SJCRH30 (cell line): Measurements from ENCODE around the gene C6orf89. TPM values are rescaled to one million over a fixed set of nuclear protein-coding genes. Genes with fewer than 3 reads are reported as not detected.

Source experiments
- DNase-seq, 2 experiments: peaks; one replicate each; pipeline ENCODE4 v3.0.0-alpha.2; 2015 to 2020
- H3K27ac ChIP-seq: fragments of 250-450 bp; sonication (Bioruptor Pico); 2 replicates; pipeline ENCODE4 v1.5.1; 2020; ENCODE audit warnings: mild to moderate bottlenecking, moderate library complexity
- H3K27me3 ChIP-seq: fragments of 250-450 bp; sonication (Bioruptor Pico); 2 replicates; pipeline ENCODE4 v1.5.1; 2020; ENCODE audit warnings: mild to moderate bottlenecking, moderate library complexity
- H3K36me3 ChIP-seq: fragments of 250-450 bp; sonication (Bioruptor Pico); 2 replicates; pipeline ENCODE4 v1.5.1; 2020; ENCODE audit warnings: mild to moderate bottlenecking, moderate library complexity
- H3K4me1 ChIP-seq: fragments of 250-450 bp; sonication (Bioruptor Pico); 2 replicates; pipeline ENCODE4 v1.5.1; 2020; ENCODE audit warnings: mild to moderate bottlenecking, moderate library complexity
- H3K4me3 ChIP-seq: fragments of 250-450 bp; sonication (Bioruptor Pico); 2 replicates; pipeline ENCODE4 v1.5.1; 2020; ENCODE audit warnings: mild to moderate bottlenecking, moderate library complexity
- H3K9me3 ChIP-seq: fragments of 250-450 bp; sonication (Bioruptor Pico); replicated peaks from 2 replicates; pipeline ENCODE4 v1.5.1; 2020; ENCODE audit warnings: mild to moderate bottlenecking, moderate library complexity
- total RNA-seq: library from RNA; depleted of rRNA; stranded (reverse); fragments of >200 nt; shearing (Covaris generic); gene quantifications from 2 replicates; pipeline ENCODE4 v1.2.3, GENCODE V29; 2014

C6orf89 gene
- total RNA-seq, 1 experiment from 2014 or later, result 17.0 TPM

GRCh38 chr6:36949636-36950035 is 63.9 kb downstream of the C6orf89 start:
- Histone ChIP-seq H3K36me3 (no peaks in the 10 kb centered on the region), H3K27me3 (no peaks in the 10 kb centered on the region), H3K4me1 (no peaks in the 10 kb centered on the region), H3K4me3 (no peak overlapping the region), H3K27ac (no peak overlapping the region), H3K9me3 (no peaks in the 10 kb centered on the region)
- DNase-seq, result no peak

DNA sequence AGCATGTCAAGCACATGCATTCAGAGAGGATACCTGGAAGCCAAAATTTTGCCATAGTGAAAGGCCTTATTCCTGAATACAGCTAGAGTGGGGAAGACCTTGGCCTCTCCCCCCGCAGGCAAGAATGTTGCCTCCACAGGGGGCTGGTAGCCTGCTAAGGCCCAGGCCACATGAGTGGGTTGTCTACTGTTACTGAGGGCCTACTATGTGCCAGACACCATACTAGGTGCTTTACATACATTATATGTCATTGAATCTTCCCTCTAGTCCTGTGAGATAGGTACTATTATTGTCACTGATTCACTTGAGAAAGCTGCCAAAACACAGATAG is 68.1 kb downstream of the C6orf89 start:
- DNase-seq, result no peak
- H3K4me3 ChIP-seq, result no peak overlapping the region
- no peaks in the 10 kb centered on the region for H3K36me3 ChIP-seq
- H3K27ac ChIP-seq, result no peak overlapping the region
- H3K4me1 ChIP-seq, result no peaks in the 10 kb centered on the region
- H3K9me3 ChIP-seq, result no peaks in the 10 kb centered on the region
- no peaks in the 10 kb centered on the region for H3K27me3 ChIP-seq

DNA sequence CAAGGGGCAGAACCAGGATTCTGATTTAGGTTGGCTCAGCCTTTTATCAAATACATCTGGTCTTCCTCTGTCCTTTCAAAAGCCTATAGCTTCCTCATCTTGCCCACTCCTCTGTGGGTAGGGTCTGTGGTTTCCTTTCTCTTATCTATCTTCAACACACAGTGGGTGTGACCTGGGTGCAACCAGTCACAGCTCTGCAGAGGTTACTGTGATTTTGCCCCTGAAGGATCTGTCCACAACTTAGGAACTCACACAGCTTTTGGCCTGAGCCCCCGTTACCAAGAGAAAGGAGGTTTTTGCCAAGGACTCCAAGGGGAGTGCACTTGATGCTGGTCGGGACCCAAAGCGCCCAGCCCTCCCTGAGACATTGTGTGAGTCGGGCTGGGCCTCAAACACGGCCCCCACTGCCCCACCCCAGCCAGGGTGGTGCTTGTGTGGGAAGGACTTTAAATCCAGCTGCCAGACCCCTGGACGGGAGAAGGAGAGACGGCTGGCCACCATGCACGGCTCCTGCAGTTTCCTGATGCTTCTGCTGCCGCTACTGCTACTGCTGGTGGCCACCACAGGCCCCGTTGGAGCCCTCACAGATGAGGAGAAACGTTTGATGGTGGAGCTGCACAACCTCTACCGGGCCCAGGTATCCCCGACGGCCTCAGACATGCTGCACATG is 68.6 kb downstream of the C6orf89 start, which contains the start of gene PI16:
Gene PI16 (plus strand): TSS at position 477 of the 670 bp plus-strand sequence. CDS start 23 bp downstream, at position 500.
- DNase-seq, result no peak

DNA sequence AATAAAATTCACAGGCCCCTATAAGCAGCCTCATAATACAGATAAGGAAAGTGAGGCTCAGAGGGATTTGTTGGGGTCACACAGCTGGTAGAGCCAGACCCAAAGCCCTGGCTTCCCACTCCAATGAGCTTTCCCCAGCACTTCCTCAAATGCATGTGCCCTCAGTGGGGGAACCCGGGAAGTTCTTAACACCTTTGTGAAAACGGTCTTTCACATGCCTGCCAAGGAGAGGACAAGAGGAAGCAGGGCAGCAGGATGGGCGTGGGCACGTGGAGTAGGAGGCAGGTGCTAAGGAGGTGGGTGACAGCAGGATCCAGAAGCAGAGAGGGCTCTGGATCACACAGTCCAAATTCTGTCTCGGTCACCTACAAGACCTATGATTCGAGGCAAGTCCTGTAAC is 69.4 kb downstream of the C6orf89 start:
- Histone ChIP-seq H3K36me3 (no peaks in the 10 kb centered on the region), H3K4me1 (no peaks in the 10 kb centered on the region), H3K27ac (no peak overlapping the region), H3K27me3 (no peaks in the 10 kb centered on the region), H3K4me3 (no peak overlapping the region), H3K9me3 (no peaks in the 10 kb centered on the region)
- no peak for DNase-seq

More for the DNA sequence above, 68.6 kb downstream of the C6orf89 start, which contains the start of gene PI16:
- H3K4me3 ChIP-seq, result no peak within 1 kb of the TSS
- no peaks in the 10 kb centered on the region for H3K4me1 ChIP-seq
- no peaks in the 10 kb centered on the region for H3K9me3 ChIP-seq
- no peaks in the 10 kb centered on the region for H3K27me3 ChIP-seq
- no peaks in the 10 kb centered on the region for H3K36me3 ChIP-seq
- no peak within 1 kb of the TSS for H3K27ac ChIP-seq

DNA sequence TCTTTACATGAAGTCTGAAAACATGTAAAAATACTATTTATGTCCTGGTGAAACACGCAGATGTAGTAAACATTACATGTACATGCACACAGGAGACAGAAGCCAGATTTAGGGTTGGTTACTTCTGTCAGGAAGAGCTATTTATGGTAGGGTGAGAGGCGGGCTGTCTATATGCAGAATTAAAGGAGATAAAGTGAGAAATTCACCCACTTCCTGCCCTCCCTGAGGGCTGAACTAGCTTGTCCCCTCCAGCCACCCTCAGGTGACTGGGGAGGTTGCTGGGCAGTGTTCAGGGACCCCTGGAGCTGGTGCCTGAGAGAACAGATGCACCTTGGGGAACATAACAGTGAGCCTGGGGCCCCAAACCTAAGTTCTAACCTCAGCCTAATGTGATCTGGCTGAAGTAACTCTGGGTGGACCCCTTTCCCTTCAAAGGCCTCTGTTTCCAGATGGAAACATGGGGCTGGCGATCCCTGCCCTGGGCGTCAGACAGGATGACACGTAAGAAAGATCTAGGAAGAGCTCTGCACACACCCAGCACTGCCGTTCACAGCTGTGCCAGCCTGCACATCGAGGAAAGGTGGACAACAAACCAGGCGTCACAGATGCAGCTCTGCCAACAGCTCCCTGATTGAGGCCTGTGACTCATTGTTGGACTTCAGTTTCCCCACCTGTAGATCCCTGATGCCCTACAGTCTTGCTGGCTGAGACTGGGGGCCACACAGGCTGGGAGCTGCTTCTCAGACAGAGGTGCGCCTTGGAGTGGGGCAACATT is 70.1 kb downstream of the C6orf89 start:
- H3K27ac ChIP-seq, result no peak overlapping the region
- H3K36me3 ChIP-seq, result no peaks in the 10 kb centered on the region
- no peaks in the 10 kb centered on the region for H3K4me1 ChIP-seq
- H3K4me3 ChIP-seq, result no peak overlapping the region
- H3K27me3 ChIP-seq, result no peaks in the 10 kb centered on the region
- no peak for DNase-seq
- H3K9me3 ChIP-seq, result no peaks in the 10 kb centered on the region

- H3K9me3 ChIP-seq, result no peaks in the 10 kb centered on the region
- H3K36me3 ChIP-seq, result no peaks in the 10 kb centered on the region
- H3K4me1 ChIP-seq, result no peaks in the 10 kb centered on the region
- no peak for DNase-seq
- no peak overlapping the region for H3K4me3 ChIP-seq
- no peak overlapping the region for H3K27ac ChIP-seq
- no peaks in the 10 kb centered on the region for H3K27me3 ChIP-seq
These were observed 70.7 kb downstream of the C6orf89 start for GRCh38 chr6:36956446-36956820.

DNA sequence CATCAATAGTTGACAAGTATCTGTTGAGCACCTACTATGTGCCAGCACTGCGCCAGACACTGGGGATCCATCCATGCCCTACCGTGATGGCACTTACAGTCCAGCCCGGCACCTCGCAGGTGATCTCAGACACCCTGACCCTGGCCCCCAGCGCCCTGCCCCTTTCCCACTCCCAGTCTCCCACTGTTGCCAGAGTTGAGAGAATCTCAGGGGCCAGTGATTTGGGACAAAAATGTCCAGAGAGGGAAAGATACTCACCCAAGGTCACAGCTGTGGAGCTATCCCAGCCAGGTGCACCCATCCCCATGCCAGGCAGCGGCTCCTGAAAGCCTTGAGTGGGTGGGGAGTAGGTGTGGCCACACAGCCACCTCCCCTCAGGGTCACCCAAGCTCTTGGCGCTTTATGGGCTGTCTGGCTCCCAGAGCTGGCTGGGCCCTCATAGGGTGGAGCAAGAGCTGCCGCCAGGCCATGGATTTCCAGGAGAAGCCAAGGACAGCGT is 72.1 kb downstream of the C6orf89 start:
- Histone ChIP-seq H3K27me3 (no peaks in the 10 kb centered on the region), H3K9me3 (no peaks in the 10 kb centered on the region), H3K4me3 (no peak overlapping the region), H3K36me3 (no peaks in the 10 kb centered on the region), H3K4me1 (no peaks in the 10 kb centered on the region; the same call in 1 of the 2 replicates), H3K27ac (no peak overlapping the region)
- DNase-seq, result no peak

DNA sequence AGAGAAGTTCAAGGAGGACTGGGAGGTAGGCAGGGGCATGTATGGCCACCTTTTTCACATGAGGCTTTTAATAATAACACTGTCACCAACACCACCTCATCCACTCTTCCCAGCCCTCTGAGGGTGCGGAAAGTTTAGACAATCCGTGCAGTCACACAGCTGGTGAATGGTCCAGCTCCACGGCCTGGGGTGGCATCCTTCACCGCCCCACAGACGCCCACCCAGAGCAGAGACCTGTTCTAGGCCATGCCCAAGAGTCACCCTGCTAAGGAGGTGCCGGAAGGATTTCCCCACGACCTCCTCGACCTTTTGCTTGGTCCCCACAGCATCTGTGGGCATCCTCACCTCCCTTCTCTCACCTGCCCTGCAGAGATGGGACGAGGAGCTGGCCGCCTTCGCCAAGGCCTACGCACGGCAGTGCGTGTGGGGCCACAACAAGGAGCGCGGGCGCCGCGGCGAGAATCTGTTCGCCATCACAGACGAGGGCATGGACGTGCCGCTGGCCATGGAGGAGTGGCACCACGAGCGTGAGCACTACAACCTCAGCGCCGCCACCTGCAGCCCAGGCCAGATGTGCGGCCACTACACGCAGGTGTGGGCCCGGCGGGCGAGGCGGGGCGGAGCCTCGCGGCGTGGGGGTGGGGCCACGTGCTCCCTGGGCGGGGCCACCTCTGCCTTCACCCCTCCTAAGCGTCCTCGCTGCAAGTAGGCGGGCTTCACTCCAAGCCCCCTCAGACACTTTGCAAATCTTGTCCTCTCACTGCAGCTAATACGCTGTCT is 73.2 kb downstream of the C6orf89 start:
- Histone ChIP-seq H3K27ac (no peak overlapping the region), H3K27me3 (no peaks in the 10 kb centered on the region)
- DNase-seq, result no peak

GRCh38 chr6:36959555-36960250 is 74.0 kb downstream of the C6orf89 start:
- no peaks in the 10 kb centered on the region for H3K9me3 ChIP-seq
- DNase-seq, result no peak
- no peak overlapping the region for H3K4me3 ChIP-seq
- no peaks in the 10 kb centered on the region for H3K36me3 ChIP-seq
- no peaks in the 10 kb centered on the region for H3K27me3 ChIP-seq
- peaks cover 9% of the 10 kb centered on the region; the same call in 1 of the 2 replicates for H3K4me1 ChIP-seq
- no peak overlapping the region for H3K27ac ChIP-seq

More for the DNA sequence above, 73.2 kb downstream of the C6orf89 start:
- Histone ChIP-seq H3K9me3 (no peaks in the 10 kb centered on the region), H3K36me3 (no peaks in the 10 kb centered on the region), H3K4me3 (no peak overlapping the region), H3K4me1 (peaks cover 6% of the 10 kb centered on the region; the same call in 1 of the 2 replicates)

- H3K9me3 ChIP-seq, result no peaks in the 10 kb centered on the region
- H3K4me1 ChIP-seq, result peaks cover 9% of the 10 kb centered on the region; the same call in 1 of the 2 replicates
- no peak overlapping the region for H3K27ac ChIP-seq
- H3K4me3 ChIP-seq, result no peak overlapping the region
- no peak for DNase-seq
- no peaks in the 10 kb centered on the region for H3K36me3 ChIP-seq
- H3K27me3 ChIP-seq, result no peaks in the 10 kb centered on the region
These were observed 76.0 kb downstream of the C6orf89 start for GRCh38 chr6:36961441-36962435.

DNA sequence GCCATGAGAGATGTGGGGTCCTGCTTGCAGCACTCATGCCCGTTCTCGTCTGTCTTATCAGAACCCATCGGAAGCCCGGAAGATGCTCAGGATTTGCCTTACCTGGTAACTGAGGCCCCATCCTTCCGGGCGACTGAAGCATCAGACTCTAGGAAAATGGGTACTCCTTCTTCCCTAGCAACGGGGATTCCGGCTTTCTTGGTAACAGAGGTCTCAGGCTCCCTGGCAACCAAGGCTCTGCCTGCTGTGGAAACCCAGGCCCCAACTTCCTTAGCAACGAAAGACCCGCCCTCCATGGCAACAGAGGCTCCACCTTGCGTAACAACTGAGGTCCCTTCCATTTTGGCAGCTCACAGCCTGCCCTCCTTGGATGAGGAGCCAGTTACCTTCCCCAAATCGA is 77.1 kb downstream of the C6orf89 start:
- H3K4me1 ChIP-seq, result peaks cover 9% of the 10 kb centered on the region; the same call in 1 of the 2 replicates

GRCh38 chr6:36963451-36964290 is 77.9 kb downstream of the C6orf89 start:
- Histone ChIP-seq H3K36me3 (peaks cover 11% of the 10 kb centered on the region), H3K4me1 (peaks cover 9% of the 10 kb centered on the region; the same call in 1 of the 2 replicates), H3K27ac (no peak overlapping the region), H3K9me3 (no peaks in the 10 kb centered on the region), H3K27me3 (no peaks in the 10 kb centered on the region), H3K4me3 (no peak overlapping the region)
- peak; percentile 65 to 75 for DNase-seq

More for the DNA sequence above, 77.1 kb downstream of the C6orf89 start:
- Histone ChIP-seq H3K27me3 (no peaks in the 10 kb centered on the region), H3K27ac (no peak overlapping the region), H3K36me3 (peaks cover 4% of the 10 kb centered on the region), H3K9me3 (no peaks in the 10 kb centered on the region), H3K4me3 (no peak overlapping the region)
- peak; percentile 45 to 50 for DNase-seq
